T-helper 2 cell (primary cell): ENCODE measurements around the gene CCDC12.

Experiments
- DNase-seq, 5 experiments: peaks; one replicate each; pipeline versions ENCODE4 v3.0.0 to v3.0.0-alpha.2; 2012 to 2022

CCDC12 gene

GRCh38 chr3:46955157-46955556, 21.4 kb downstream of the CCDC12 start:
- no peak for DNase-seq

DNA sequence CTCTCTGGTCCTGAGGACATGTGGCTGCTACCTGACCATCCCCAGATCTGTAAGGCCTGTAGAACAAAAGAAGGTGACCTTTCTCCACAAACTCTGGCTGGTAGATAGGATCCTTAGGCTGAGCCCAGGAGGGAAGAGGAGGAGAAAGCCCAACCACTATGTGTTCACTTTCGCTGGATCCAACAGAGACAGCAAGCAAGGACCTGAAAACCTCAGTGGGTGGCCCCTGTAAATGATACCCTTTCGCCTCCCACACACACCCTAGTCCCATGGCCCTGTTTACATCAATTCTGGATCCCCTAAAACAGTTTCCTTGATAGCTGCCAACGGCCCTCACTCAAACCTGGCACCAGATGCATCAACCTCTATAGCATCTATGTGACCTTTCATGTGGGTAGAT, 22.4 kb downstream of the CCDC12 start:
- DNase-seq: no peak

GRCh38 chr3:46953234-46954010, 23.1 kb downstream of the CCDC12 start:
- peak in 2 of 5 experiments; percentile 62 to 67 for DNase-seq

GRCh38 chr3:46952813-46953212, 23.7 kb downstream of the CCDC12 start:
- no peak for DNase-seq

DNA sequence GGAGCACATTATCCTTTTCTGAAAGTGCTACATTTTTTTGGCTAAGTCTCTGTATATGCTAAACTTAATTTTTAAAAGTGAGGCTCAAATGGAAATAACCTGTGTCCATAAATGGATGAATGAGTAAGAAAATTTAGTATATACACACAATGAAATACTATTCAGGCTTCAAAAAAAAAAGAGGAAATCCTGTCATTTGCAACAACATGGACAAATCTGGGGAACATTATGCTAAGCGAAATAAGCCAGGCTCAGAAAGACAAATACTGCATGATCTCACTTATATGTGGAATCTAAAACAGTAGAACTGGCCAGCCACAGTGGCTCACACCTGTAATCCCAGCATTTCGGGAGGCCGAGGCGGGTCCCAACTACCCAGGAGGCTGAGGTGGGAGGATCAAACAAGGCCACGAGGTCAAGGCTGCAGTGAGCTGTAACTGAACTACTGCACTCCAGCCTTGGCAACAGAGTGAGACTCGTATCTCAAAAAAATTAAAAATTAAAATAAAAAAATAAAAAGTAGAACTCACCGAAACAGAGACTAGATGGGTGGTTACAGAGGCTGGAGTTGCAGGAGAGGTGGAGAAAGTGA, 25.8 kb downstream of the CCDC12 start:
- no peak for DNase-seq

- DNase-seq: no peak
Observed at GRCh38 chr3:46950177-46950576, 26.4 kb downstream of the CCDC12 start.

DNA sequence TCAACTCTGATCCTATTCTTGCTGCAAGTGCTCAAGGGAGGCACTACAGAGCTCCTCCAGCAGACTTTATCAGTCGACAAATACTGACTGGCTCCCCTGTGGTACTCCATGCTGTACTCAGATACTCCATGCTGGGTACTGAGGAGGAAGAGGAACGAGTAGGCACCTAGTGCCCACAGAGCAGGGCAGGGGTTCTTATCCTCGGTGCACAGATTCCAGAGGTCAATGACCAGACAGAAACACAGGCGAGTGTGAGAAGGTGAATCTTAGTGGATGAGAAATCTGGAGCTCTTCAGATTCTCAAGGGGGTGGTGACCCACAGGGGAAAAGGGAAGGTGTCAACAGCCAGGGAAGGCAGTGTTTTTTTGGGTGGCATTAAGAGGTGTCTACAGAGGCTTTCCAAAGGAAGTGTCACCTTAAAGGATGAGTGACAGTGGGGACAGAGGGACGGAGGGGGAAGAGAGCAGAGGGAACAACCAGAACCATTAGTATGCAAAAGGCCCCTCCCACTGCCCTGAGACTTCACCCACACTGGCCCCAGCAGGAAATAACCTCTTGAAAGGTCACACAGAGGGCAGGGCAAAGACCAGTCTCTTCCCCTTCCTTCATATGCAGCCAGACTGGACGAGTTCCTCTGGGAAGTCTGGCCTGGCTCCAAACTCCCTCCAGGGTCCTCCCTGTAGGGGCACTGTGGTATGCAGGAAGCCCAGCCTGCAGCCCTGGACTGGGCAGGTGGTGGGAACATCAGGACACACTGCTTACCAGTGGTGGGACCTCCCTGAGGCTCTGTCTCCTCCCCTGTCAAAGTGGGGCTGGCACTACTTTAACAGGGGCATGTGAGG, 27.5 kb downstream of the CCDC12 start:
- DNase-seq: peak in 2 of 5 experiments; percentile 43 to 46

GRCh38 chr3:46947981-46948791, 28.4 kb downstream of the CCDC12 start:
- DNase-seq: peak in 4 of 5 experiments; percentile 57 to 94 (median 71)

- DNase-seq: no peak
Observed at GRCh38 chr3:46947546-46947901, 29.0 kb downstream of the CCDC12 start.

DNA sequence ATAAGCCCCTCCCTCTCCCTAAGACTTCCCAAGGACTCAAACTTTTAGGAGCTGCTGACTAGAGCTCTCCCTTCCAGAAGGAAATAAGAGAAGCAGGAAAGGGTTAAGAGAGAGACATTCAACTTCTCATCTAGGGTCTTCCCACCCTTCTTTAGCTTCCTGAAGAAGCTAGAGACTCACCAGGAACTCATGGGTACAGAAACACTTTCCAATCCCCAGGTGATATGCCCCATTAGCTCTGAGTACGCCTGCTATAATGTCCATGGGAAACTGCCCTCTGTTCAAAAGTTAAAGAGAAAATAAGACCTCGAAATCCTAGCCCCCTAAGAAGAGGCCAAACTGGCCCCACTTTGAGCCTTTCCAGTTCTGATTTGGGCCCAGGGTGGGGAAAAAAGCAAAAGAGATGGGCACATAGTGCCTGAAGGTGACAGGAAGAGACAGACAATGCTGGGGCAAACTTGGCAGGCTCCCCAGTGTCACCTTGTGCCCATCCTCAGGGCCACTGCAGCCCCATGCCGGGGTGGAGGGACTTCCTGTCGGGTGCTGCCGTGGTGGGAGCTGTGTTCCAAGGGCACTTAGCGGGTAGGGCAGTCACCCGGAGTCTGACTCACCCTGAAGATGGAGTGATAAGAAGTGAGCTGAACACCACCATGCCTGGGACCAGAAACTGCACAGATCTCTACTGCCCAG, 29.5 kb downstream of the CCDC12 start:
- peak; percentile 42 to 95 (median 65) for DNase-seq

GRCh38 chr3:46946416-46946815, 30.1 kb downstream of the CCDC12 start:
- DNase-seq: no peak

GRCh38 chr3:46944191-46944590, 32.4 kb downstream of the CCDC12 start:
- no peak for DNase-seq

DNA sequence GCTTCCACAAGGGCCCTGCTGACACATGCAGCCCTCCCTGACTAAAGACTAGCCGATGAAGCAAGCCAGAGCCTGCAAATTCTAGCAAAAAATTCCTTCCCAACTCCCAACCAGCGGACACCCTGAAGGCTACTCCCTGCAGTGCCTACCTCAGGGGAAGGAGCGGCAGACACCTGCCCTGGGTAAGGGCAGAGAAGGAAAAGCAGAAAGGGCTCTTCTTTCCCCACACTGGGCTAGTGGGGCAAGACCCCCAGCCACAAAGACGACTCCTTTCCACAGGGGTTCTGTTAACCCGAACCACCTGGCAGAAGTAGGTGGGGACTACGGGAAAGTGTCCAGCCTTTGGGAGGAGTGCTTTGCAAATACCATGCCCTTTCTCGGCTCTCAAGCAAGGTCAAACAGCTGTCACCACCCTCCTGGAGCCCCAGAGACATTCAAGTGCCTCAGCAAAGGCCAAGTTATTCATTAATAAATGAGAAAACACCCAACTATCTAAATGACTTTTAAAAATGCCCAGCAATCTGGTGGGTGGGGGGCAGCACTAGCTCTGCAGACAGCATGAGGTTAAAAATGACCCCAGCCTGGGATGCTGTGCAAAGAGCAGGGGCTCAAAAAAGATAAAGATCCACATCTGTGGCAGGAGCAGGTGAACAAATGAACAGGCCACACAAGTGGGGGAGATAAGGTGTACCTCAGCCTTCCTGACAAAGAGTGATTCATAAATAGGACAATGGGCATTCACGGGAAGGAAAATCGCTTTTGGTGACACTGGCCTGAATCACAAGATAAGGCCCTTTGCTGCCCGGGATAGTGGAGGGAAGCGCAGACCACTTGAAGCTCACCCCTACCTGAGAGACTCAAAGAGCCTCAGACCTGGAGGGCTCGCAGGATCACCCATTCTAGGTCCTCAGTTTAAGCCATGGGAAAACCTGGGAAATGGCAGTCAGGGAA, 33.0 kb downstream of the CCDC12 start:
- no peak for DNase-seq

DNA sequence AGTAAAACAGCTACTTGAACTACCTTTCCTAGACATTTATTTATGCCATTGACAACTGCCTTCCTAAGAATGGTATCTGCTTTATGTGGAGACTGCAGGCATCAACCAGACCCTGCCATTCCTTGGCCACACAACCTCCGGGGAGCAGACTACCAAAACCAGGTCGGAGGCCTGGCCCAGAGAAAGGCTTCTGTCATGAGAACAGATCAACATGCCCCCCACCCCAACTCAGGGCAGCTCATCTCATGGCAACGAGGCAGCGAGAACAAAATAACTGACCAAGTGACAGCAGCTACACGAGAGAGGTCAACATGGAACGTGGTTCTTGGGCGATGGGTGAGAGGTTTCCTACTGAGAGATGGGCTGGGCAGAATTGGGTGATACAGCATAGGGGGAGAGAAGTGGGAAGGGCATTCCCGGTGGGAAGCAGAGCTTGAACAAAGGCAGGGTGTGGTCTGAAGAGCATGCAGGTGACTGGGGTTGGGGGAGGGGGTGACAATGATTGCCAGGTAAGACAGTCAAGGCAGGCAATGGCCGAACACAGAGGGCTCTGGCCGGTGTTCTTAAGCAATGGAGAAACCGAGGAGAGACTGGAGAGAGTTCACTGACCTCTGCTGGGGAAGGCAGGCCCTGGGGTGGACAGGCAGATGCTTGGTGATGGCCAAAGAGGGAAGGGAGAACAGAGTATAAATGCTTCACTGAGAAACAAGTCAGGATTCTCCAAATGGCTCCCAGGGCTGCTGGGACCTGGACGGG, 33.9 kb downstream of the CCDC12 start:
- DNase-seq: no peak

GRCh38 chr3:46942076-46942475, 34.5 kb downstream of the CCDC12 start:
- no peak for DNase-seq

DNA sequence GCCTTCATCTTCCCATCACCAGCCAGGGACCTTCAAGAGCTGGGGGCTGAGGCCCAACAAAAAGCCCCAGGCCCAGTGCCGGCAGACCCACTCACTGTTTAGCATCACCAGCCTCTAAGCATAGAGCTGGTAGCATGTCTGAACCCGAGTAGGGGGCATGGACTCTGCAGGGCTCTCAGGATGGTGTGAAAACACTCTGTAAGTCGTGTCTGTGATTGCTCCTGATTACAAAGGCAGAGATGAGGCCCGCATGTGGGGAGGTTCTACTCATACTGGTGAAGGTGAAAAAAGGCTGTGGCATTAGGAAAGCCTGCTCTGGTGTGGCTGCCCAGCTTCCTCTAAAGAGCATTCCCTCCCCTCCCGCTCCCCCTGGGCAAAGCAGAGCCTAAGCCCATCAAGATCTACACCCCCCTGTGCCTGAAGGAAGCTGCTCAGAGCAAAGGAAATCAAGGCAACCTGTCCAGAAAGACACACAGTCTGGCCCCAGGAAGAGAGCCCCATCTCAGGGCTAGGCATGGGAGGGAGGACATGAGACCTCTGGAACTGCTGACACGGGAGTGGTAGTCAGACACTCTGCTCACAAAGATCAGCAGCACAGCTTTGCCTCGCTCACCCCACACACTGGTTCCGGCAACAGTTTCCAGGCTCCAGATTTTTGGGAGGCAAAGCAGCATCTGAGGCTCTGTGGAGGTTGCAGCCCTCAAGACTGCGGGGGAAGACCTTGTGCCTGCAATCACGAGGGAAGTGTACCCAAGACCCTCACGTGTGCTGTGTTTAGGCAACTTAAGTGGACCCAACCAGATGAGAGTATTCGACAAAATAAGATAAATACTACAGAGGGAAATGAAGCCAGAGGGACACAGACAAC, 36.7 kb downstream of the CCDC12 start:
- DNase-seq: no peak

DNA sequence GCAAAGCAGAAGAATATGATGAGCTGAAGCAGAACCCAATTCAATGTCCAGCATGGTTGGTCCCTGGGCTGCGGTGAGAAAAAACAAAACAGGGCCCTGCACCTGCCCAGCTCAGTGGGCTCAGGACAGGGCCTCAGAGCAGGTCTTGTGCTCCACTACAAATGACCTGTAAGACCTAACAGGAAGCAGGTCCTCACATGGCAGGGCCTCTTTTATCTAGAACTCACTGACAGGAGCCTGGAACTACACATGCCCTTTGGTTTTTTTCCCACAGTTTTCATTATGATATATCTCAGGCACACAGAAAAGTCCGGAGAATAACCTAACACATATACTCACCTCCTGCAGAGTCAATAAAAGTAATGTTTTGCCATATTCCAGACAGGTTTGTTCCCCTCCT, 38.4 kb downstream of the CCDC12 start:
- no peak for DNase-seq

DNA sequence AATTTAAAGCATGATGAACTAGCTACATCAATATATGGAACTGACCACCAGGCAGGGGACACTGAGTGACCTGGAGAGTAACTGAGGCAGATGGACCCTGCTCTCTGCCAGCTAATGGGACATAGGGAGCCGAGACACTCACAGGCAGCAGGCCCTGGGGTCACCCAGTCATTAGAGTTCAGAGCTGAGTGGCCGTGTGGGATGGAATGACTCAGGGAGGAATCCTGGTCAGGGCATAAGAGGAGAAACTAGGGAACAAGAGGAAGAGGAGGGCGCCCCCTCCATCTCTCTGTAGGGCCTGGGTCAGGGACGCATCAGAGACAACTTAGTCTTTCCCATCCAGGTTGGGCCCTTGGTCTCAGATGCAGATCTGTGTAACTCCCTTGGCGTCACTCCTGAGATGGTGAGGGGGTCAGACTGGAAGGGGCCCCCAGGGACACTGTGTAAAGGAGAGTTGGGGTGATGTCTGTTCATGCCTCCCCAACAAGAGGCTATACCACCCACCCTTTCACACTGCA, 39.8 kb downstream of the CCDC12 start:
- DNase-seq: no peak
